Measurements from ENCODE around the gene RNF157. TPM values are rescaled to one million over a fixed set of nuclear protein-coding genes. Genes with fewer than 3 reads are reported as not detected.
A peak's percentile ranks its signal among the peaks of the same experiment; 100 is the strongest.

The RNF157 gene
- total and polyA plus RNA-seq, 2 of the 13 experiments (the other 11 are each of a cell fraction or from before 2014, with no cell fraction given): 0.44 to 1.5 TPM

GRCh38 chr17:76234354-76234679 is 6.0 kb downstream of the RNF157 start:
- intact Hi-C loops (cut with micrococcal nuclease; ENCODE audit: unreplicated experiment) (no loop called here), in situ Hi-C loops (cut with HindIII; ENCODE audit: extremely low pct_ligation_motif_present, low pct_unique_long_range_greater_than_20kb) (no loop called here)
- H4K20me1 ChIP-seq (ENCODE audit: insufficient read depth, low read length): no peaks in the 10 kb centered on the region
- no peaks in the 10 kb centered on the region for H3K79me2 ChIP-seq (ENCODE audit: insufficient read depth, low read length)
- ATAC-seq (no peak), DNase-seq (ENCODE audit: low spot score) (no peak), FAIRE-seq (no peak)
- WGBS (ENCODE audit: low lambda C conversion rate): 71% methylated on average over 5 of the region's 5 CpGs
- no peaks in the 10 kb centered on the region for H3K36me3 ChIP-seq (replicated peaks in 1 of 2; ENCODE audit: control insufficient read depth in 1 of 2, insufficient read depth in 2 of 2, low read length in 2 of 2)
- no peak overlapping the region for H3K4me2 ChIP-seq (ENCODE audit: low read depth, low read length)
- no peak overlapping the region for H3K9ac ChIP-seq (ENCODE audit: insufficient read depth, low read depth, low read length)
- H3K9me3 ChIP-seq (ENCODE audit: low read length): no peaks in the 10 kb centered on the region
- H3K4me3 ChIP-seq (replicated peaks in 1 of 3; ENCODE audit: insufficient read depth in 1 of 3, low read depth in 2 of 3, low read length in 3 of 3): no peak overlapping the region
- peaks cover 4 to 7% of the 10 kb centered on the region in 2 experiments; a peak in 4 of 5 replicates for H3K27me3 ChIP-seq (ENCODE audit: control insufficient read depth in 1 of 2, insufficient read depth in 2 of 2, low read length in 2 of 2)
- BruUV-seq (replicated peaks): no TSS peak
- TF ChIP-seq NFE2L2 (IDR thresholded peaks at IDR 0.05; ENCODE audit: low read length) (peak; percentile 95), ZNF652 (CRISPR knock-in tag; IDR thresholded peaks at IDR 0.05; ENCODE audit: borderline replicate concordance, low read depth) (no peak), MAFF (IDR thresholded peaks at IDR 0.05; ENCODE audit: low read depth, low read length) (peak; percentile 92), NFE2 (CRISPR knock-in tag; IDR thresholded peaks at IDR 0.05) (peak; percentile 55; the same call in 1 of the 2 replicates), MAFK (conservative IDR thresholded peaks at IDR 0.05 in 1 of 2, IDR thresholded peaks at IDR 0.05 in 1 of 2; ENCODE audit: low read length in 2 of 2) (peak; percentile 94 to 96)
- H3K27ac ChIP-seq (ENCODE audit: extremely low read length, insufficient read depth, low read length): no peak overlapping the region
- POLR2A ChIA-PET: no interaction called here
- peaks cover 21% of the 10 kb centered on the region for H3K4me1 ChIP-seq (ENCODE audit: insufficient read depth, low read length)
- CTCF ChIA-PET (ENCODE audit: low intra/inter-chr PET ratio, low total read pairs): no interaction called here
- H2AFZ ChIP-seq (ENCODE audit: low read length): no peak overlapping the region

- ChIA-PET POLR2A (interaction anchor here (0.6 kb wide), 1 partner anchor 34 kb away, joined by 3 read pairs; no protein-coding TSS in a partner anchor), CTCF (ENCODE audit: low intra/inter-chr PET ratio, low total read pairs) (no interaction called here)
- in situ Hi-C loops (cut with HindIII; ENCODE audit: extremely low pct_ligation_motif_present, low pct_unique_long_range_greater_than_20kb): no loop called here
- FAIRE-seq: no peak
- BruUV-seq (replicated peaks): no TSS peak
- no peaks in the 10 kb centered on the region for H3K36me3 ChIP-seq (replicated peaks in 1 of 2; ENCODE audit: control insufficient read depth in 1 of 2, insufficient read depth in 2 of 2, low read length in 2 of 2)
- H2AFZ ChIP-seq (ENCODE audit: low read length): no peak overlapping the region
- H3K9me3 ChIP-seq (ENCODE audit: low read length): no peaks in the 10 kb centered on the region
- no peak overlapping the region for H3K4me2 ChIP-seq (ENCODE audit: low read depth, low read length)
- no peak overlapping the region for H3K4me3 ChIP-seq (replicated peaks in 1 of 3; ENCODE audit: insufficient read depth in 1 of 3, low read depth in 2 of 3, low read length in 3 of 3)
- intact Hi-C loops (cut with micrococcal nuclease; ENCODE audit: unreplicated experiment): no loop called here
- WGBS (ENCODE audit: low lambda C conversion rate): 88% methylated on average over 6 of the region's 6 CpGs
- DNase-seq (ENCODE audit: low spot score): no peak
- H3K27ac ChIP-seq (ENCODE audit: extremely low read length, insufficient read depth, low read length): no peak overlapping the region
- H3K4me1 ChIP-seq (ENCODE audit: insufficient read depth, low read length): peaks cover 15% of the 10 kb centered on the region
- H3K79me2 ChIP-seq (ENCODE audit: insufficient read depth, low read length): no peaks in the 10 kb centered on the region
- ATAC-seq: no peak
- H3K9ac ChIP-seq (ENCODE audit: insufficient read depth, low read depth, low read length): no peak overlapping the region
- H4K20me1 ChIP-seq (ENCODE audit: insufficient read depth, low read length): no peaks in the 10 kb centered on the region
- H3K27me3 ChIP-seq (ENCODE audit: control insufficient read depth in 1 of 2, insufficient read depth in 2 of 2, low read length in 2 of 2): peaks cover 2 to 3% of the 10 kb centered on the region in 2 experiments; a peak in 2 of 5 replicates
- TF ChIP-seq ZNF724P (CRISPR knock-in tag; IDR thresholded peaks at IDR 0.05; ENCODE audit: borderline replicate concordance) (no peak), EP300 (IDR thresholded peaks at IDR 0.05; ENCODE audit: low read depth in 2 of 2, low read length in 2 of 2) (no peak), EP300 (CRISPR knock-in tag; IDR thresholded peaks at IDR 0.05; ENCODE audit: borderline replicate concordance) (no peak), PLRG1 (conservative IDR thresholded peaks at IDR 0.05) (no peak), SMYD3 (CRISPR knock-in tag; IDR thresholded peaks at IDR 0.05) (no peak), SALL2 (CRISPR knock-in tag; IDR thresholded peaks at IDR 0.05) (no peak), SAFB2 (CRISPR knock-in tag; IDR thresholded peaks at IDR 0.05; ENCODE audit: borderline replicate concordance, low read depth) (no peak), ATRX (CRISPR knock-in tag; IDR thresholded peaks at IDR 0.05; ENCODE audit: borderline replicate concordance) (no peak), MED8 (CRISPR knock-in tag; IDR thresholded peaks at IDR 0.05; ENCODE audit: insufficient replicate concordance) (no peak), ZKSCAN5 (CRISPR knock-in tag; IDR thresholded peaks at IDR 0.05) (no peak), ZNF775 (CRISPR knock-in tag; IDR thresholded peaks at IDR 0.05; ENCODE audit: borderline replicate concordance) (no peak)
Measured at GRCh38 chr17:76233588-76234353, 6.5 kb downstream of the RNF157 start.
